Lower leg skin (tissue), 3 donors: ENCODE measurements around the gene SLCO1C1.

Experiments used
- CTCF ChIP-seq, 3 donors: fragments of 450-650 bp; IDR thresholded peaks; one replicate each; pipeline ENCODE4 v1.5.1; 2016; ENCODE audit warnings: antibody characterized with exemption in 3 of 3, mild to moderate bottlenecking in 3 of 3, moderate library complexity in 2 of 3
- POLR2A ChIP-seq, 2 donors: fragments of 450-650 bp; IDR thresholded peaks; one replicate each; pipeline ENCODE4 v1.6.1; 2016 to 2017; ENCODE audit warnings: antibody characterized with exemption in 2 of 2, mild to moderate bottlenecking in 1 of 2, moderate library complexity in 1 of 2

DNA sequence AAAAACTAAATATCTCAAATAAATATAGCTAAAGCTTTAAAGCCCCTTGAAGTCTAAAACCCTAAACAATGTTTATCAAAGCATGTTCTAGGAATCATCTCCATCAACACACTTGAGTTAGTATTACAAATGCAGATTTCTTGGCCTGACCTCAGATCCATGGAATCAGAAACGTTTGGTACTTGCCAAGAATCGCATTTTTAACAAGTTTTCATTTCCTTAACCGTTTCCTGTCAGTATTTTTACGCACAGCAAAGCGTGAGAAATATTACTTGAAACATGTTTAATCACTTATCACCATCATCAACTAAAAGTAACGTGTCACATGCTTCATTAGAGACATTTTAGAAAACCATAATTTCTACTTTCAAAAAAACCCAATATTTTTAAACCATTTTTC, 9.7 kb downstream of the SLCO1C1 start:
- TF ChIP-seq POLR2A (IDR thresholded peaks at IDR 0.05): no peak
- TF ChIP-seq CTCF (IDR thresholded peaks at IDR 0.05): no peak
